ENCODE measurements around the gene LMBR1L.

Gene LMBR1L

DNA sequence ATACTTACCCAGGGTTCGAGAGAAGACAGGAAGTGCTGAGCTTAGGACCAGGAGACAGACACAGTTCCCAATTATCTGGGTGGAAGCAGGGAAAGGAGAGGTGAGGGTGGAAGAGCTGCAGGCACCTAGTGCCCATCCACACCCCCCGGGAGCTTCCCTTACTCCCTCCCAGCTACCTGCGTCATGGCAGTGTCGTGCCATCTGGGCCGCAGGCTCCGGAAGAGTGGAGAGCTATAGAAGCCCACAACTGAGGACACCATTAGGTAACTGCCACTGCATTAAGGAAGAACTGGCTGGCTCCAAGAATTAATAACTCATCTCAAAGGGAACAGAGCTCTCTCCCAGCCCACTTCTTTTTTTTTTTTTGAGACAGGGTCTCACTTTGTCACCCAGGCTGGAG, 10.3 kb downstream of the LMBR1L start:
- Histone ChIP-seq H3K9me3 (ENCODE audit: control insufficient read depth, insufficient read depth, low read depth, low read length) (no peaks in the 10 kb centered on the region), H3K27ac (ENCODE audit: extremely low read depth, low read depth, low read length) (no peak overlapping the region), H3K4me3 (ENCODE audit: low read depth, low read length) (no peak overlapping the region), H3K4me1 (ENCODE audit: control insufficient read depth, insufficient read depth, low read length) (no peaks in the 10 kb centered on the region), H3K36me3 (ENCODE audit: control insufficient read depth in 2 of 2, insufficient read depth in 1 of 2, low read length in 2 of 2) (peaks cover 14 to 95% of the 10 kb centered on the region in 2 experiments; a peak in 2 of 3 replicates)
- no peak for TF ChIP-seq ZNF596 (tag by site-specific recombination; IDR thresholded peaks at IDR 0.05)
- no peak for TF ChIP-seq BCL11A (tag by site-specific recombination; IDR thresholded peaks at IDR 0.05; ENCODE audit: low read depth)
- TF ChIP-seq KLF10 (tag by site-specific recombination; IDR thresholded peaks at IDR 0.05), result no peak
- TF ChIP-seq, protein P1, sequence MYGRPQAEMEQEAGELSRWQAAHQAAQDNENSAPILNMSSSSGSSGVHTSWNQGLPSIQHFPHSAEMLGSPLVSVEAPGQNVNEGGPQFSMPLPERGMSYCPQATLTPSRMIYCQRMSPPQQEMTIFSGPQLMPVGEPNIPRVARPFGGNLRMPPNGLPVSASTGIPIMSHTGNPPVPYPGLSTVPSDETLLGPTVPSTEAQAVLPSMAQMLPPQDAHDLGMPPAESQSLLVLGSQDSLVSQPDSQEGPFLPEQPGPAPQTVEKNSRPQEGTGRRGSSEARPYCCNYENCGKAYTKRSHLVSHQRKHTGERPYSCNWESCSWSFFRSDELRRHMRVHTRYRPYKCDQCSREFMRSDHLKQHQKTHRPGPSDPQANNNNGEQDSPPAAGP (tag by site-specific recombination; IDR thresholded peaks at IDR 0.05), result no peak
- no peak for TF ChIP-seq ZBTB8A (tag by site-specific recombination; IDR thresholded peaks at IDR 0.05)
- peak; percentile 53; the same call in 1 of the 2 replicates for TF ChIP-seq ZNF600 (tag by site-specific recombination; IDR thresholded peaks at IDR 0.05)
- TF ChIP-seq, protein P2, sequence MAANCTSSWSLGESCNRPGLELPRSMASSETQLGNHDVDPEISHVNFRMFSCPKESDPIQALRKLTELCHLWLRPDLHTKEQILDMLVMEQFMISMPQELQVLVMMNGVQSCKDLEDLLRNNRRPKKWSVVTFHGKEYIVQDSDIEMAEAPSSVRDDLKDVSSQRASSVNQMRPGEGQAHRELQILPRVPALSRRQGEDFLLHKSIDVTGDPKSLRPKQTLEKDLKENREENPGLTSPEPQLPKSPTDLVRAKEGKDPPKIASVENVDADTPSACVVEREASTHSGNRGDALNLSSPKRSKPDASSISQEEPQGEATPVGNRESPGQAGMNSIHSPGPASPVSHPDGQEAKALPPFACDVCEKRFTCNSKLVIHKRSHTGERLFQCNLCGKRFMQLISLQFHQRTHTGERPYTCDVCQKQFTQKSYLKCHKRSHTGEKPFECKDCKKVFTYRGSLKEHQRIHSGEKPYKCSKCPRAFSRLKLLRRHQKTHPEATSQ (tag by site-specific recombination; IDR thresholded peaks at IDR 0.05), result no peak
- no peak for TF ChIP-seq YY2 (tag by site-specific recombination; IDR thresholded peaks at IDR 0.05)
- POLR2A ChIA-PET, result interaction anchor here (1.2 to 3.1 kb wide), 3 partner anchors 10 to 30 kb away, joined by 3 to 16 read pairs (median 16); partner anchors contain the start of genes LMBR1L and TUBA1B
- CTCF ChIA-PET, result interaction anchor here (0.6 to 7.5 kb wide), 10 partner anchors 8 to 252 kb away, joined by 3 to 118 read pairs (median 9); partner anchors contain the start of genes LMBR1L, RHEBL1 and TUBA1B

DNA sequence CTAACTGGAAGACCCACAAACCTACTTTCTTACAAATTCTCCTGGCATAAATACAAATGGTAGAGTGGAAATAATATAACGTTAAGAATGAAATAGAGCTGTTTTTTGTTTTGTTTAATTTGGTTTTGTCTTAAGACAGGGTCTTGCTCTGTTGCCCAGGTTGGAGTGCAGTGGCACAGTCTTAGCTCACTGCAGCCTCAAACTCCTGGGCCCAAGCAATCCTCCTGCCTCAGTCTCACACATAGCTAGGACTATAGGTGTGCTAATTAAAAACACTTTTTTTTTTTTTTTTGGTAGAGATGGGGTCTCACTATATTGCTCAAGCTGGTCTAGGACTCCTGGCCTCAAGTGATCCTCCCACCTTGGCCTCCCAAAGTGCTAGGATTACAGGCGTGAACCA, 11.9 kb downstream of the LMBR1L start:
- TF ChIP-seq, protein P3, sequence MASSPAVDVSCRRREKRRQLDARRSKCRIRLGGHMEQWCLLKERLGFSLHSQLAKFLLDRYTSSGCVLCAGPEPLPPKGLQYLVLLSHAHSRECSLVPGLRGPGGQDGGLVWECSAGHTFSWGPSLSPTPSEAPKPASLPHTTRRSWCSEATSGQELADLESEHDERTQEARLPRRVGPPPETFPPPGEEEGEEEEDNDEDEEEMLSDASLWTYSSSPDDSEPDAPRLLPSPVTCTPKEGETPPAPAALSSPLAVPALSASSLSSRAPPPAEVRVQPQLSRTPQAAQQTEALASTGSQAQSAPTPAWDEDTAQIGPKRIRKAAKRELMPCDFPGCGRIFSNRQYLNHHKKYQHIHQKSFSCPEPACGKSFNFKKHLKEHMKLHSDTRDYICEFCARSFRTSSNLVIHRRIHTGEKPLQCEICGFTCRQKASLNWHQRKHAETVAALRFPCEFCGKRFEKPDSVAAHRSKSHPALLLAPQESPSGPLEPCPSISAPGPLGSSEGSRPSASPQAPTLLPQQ (tag by site-specific recombination; IDR thresholded peaks at IDR 0.05), result no peak
- peak; percentile 83 for TF ChIP-seq ZNF121 (tag by site-specific recombination; IDR thresholded peaks at IDR 0.05)
- TF ChIP-seq KLF1 (tag by site-specific recombination; IDR thresholded peaks at IDR 0.05), result no peak
- no peak for TF ChIP-seq ZNF530 (tag by site-specific recombination; IDR thresholded peaks at IDR 0.05; ENCODE audit: low read depth)
- ChIA-PET CTCF (interaction anchor here (0.6 to 7.5 kb wide), 30 partner anchors 7 to 1199 kb away, joined by 3 to 118 read pairs (median 5); partner anchors contain the start of genes LMBR1L, PRPH and RHEBL1), POLR2A (interaction anchor here (0.6 to 3.1 kb wide), 8 partner anchors 11 to 750 kb away, joined by 3 to 16 read pairs (median 6); partner anchors contain the start of genes LMBR1L, RHEBL1 and TUBA1B)
- H3K4me1 ChIP-seq (ENCODE audit: control insufficient read depth, insufficient read depth, low read length), result no peaks in the 10 kb centered on the region
- no peaks in the 10 kb centered on the region for H3K9me3 ChIP-seq (ENCODE audit: control insufficient read depth, insufficient read depth, low read depth, low read length)
- H3K27ac ChIP-seq (ENCODE audit: extremely low read depth, low read depth, low read length), result no peak overlapping the region
- H3K4me3 ChIP-seq (ENCODE audit: low read depth, low read length), result no peak overlapping the region
- peaks cover 14 to 81% of the 10 kb centered on the region in 2 experiments; a peak in 2 of 3 replicates for H3K36me3 ChIP-seq (ENCODE audit: control insufficient read depth in 2 of 2, insufficient read depth in 1 of 2, low read length in 2 of 2)

DNA sequence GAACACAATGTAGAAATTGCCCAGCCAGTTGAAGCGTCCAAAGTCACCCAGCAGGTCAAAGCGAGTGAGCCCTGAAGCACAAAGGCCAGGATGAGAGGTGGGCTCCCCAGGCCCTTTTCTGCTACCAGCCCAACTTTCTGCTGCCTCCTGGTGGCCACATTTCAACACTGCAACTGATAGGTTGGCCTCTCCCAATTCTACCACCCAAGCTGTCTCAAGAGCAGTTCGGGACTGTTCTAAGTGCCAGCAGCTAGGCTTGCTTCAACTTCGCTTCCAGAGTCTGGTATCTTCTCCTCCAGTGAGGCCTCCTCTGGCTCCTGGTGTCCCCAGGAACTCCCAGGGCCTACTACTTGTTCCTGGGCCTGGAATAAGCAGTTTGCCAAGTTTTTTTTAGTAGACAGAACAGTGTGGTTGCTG, 12.6 kb downstream of the LMBR1L start:
- POLR2A ChIA-PET, result interaction anchor here (0.7 to 3.1 kb wide), 4 partner anchors 10 to 190 kb away, joined by 3 to 16 read pairs (median 7); partner anchors contain the start of gene TUBA1B
- no peak overlapping the region for H3K27ac ChIP-seq (ENCODE audit: extremely low read depth, low read depth, low read length)
- CTCF ChIA-PET, result interaction anchor here (0.6 to 7.5 kb wide), 26 partner anchors 8 to 1199 kb away, joined by 3 to 118 read pairs (median 4); partner anchors contain the start of genes LMBR1L, PRPH and RHEBL1
- H3K9me3 ChIP-seq (ENCODE audit: control insufficient read depth, insufficient read depth, low read depth, low read length), result no peaks in the 10 kb centered on the region
- no peak overlapping the region for H3K4me3 ChIP-seq (ENCODE audit: low read depth, low read length)
- peaks cover 14 to 74% of the 10 kb centered on the region in 2 experiments; a peak in 2 of 3 replicates for H3K36me3 ChIP-seq (ENCODE audit: control insufficient read depth in 2 of 2, insufficient read depth in 1 of 2, low read length in 2 of 2)
- H3K4me1 ChIP-seq (ENCODE audit: control insufficient read depth, insufficient read depth, low read length), result no peaks in the 10 kb centered on the region
- TF ChIP-seq BCL11B (tag by site-specific recombination; IDR thresholded peaks at IDR 0.05; ENCODE audit: low read depth) (no peak), ZNF837 (tag by site-specific recombination; IDR thresholded peaks at IDR 0.05) (no peak), KLF8 (tag by site-specific recombination; IDR thresholded peaks at IDR 0.05) (no peak), GFI1B (tag by site-specific recombination; IDR thresholded peaks at IDR 0.05) (no peak), TRIM28 (IDR thresholded peaks at IDR 0.05; ENCODE audit: borderline replicate concordance, low read length) (peak; percentile 31; the same call in 1 of the 2 replicates), ZNF274 (IDR thresholded peaks at IDR 0.05; ENCODE audit: low read length) (no peak), ZNF274 (tag by site-specific recombination; IDR thresholded peaks at IDR 0.05; ENCODE audit: borderline replicate concordance) (no peak), ZNF121 (tag by site-specific recombination; IDR thresholded peaks at IDR 0.05) (no peak)
- TF ChIP-seq, protein P4, sequence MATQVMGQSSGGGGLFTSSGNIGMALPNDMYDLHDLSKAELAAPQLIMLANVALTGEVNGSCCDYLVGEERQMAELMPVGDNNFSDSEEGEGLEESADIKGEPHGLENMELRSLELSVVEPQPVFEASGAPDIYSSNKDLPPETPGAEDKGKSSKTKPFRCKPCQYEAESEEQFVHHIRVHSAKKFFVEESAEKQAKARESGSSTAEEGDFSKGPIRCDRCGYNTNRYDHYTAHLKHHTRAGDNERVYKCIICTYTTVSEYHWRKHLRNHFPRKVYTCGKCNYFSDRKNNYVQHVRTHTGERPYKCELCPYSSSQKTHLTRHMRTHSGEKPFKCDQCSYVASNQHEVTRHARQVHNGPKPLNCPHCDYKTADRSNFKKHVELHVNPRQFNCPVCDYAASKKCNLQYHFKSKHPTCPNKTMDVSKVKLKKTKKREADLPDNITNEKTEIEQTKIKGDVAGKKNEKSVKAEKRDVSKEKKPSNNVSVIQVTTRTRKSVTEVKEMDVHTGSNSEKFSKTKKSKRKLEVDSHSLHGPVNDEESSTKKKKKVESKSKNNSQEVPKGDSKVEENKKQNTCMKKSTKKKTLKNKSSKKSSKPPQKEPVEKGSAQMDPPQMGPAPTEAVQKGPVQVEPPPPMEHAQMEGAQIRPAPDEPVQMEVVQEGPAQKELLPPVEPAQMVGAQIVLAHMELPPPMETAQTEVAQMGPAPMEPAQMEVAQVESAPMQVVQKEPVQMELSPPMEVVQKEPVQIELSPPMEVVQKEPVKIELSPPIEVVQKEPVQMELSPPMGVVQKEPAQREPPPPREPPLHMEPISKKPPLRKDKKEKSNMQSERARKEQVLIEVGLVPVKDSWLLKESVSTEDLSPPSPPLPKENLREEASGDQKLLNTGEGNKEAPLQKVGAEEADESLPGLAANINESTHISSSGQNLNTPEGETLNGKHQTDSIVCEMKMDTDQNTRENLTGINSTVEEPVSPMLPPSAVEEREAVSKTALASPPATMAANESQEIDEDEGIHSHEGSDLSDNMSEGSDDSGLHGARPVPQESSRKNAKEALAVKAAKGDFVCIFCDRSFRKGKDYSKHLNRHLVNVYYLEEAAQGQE (tag by site-specific recombination; IDR thresholded peaks at IDR 0.05), result no peak
- TF ChIP-seq, protein P5, sequence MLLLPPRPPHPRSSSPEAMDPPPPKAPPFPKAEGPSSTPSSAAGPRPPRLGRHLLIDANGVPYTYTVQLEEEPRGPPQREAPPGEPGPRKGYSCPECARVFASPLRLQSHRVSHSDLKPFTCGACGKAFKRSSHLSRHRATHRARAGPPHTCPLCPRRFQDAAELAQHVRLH (tag by site-specific recombination; IDR thresholded peaks at IDR 0.05), result no peak
- TF ChIP-seq, protein P6, sequence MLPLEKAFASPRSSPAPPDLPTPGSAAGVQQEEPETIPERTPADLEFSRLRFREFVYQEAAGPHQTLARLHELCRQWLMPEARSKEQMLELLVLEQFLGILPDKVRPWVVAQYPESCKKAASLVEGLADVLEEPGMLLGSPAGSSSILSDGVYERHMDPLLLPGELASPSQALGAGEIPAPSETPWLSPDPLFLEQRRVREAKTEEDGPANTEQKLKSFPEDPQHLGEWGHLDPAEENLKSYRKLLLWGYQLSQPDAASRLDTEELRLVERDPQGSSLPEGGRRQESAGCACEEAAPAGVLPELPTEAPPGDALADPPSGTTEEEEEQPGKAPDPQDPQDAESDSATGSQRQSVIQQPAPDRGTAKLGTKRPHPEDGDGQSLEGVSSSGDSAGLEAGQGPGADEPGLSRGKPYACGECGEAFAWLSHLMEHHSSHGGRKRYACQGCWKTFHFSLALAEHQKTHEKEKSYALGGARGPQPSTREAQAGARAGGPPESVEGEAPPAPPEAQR (tag by site-specific recombination; IDR thresholded peaks at IDR 0.05), result no peak
